Measurements from ENCODE around the gene CLSTN2. TPM values are rescaled to one million over a fixed set of nuclear protein-coding genes. Genes with fewer than 3 reads are reported as not detected.

CLSTN2 gene
- total RNA-seq, 1 experiment from 2014 or later = 0.02 TPM

DNA sequence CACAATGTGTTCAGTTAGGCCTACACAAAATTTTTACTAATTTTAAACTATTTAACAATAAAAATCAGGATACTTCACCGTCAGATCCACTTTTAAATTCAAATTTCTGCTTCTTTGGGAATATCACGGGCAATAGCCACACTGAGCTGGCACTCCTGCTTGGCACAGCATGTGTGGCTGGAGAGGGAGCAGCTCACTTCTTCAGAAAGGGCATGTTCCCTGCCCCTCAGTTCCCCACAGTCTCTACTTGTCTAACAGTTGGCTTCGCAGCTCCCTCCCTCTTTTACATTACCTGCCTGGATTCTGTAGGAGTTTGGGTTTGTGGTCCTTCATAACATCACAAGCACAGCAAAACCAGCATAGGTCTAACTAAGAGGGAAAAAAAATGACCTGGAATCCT lies 666.9 kb downstream of the CLSTN2 start:
- TF ChIP-seq EGR1 (IDR thresholded peaks at IDR 0.05; ENCODE audit: low read depth) = no peak
- POLR2A ChIA-PET = interaction anchor here (0.6 kb wide), 1 partner anchor 232 kb away, joined by 3 read pairs; no protein-coding TSS in a partner anchor

DNA sequence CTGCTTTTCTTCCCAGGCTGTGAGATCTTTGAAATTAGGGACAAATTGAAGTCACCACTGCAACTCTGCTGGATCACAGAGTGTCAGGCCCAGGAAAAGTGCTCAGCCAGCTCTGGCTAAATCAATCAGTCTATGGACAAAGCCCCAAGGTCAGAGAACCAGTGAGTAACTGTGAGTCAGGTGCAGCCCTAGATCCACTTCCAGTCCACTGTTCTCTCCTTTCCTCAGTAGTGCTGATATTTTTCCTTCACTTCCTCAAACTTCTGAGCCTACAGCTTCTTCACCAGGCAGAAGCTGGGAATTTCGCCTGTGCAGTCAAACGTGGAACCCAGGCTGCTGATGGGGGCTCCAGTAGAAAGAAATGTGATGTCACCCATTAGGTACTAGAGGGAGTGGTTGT lies 667.8 kb downstream of the CLSTN2 start:
- intact Hi-C loops (cut with micrococcal nuclease) = no loop called here
- POLR2A ChIA-PET = no interaction called here
- TF ChIP-seq ZFX (IDR thresholded peaks at IDR 0.05) (no peak), JUND (IDR thresholded peaks at IDR 0.05) (no peak), TCF7L2 (IDR thresholded peaks at IDR 0.05; ENCODE audit: borderline replicate concordance, extremely low read depth, insufficient read depth, insufficient read length) (no peak), CEBPB (IDR thresholded peaks at IDR 0.05; ENCODE audit: low read depth) (no peak), REST (IDR thresholded peaks at IDR 0.05; ENCODE audit: low read depth) (no peak), ELF1 (IDR thresholded peaks at IDR 0.05; ENCODE audit: borderline replicate concordance, low read depth) (no peak), POLR2A (IDR thresholded peaks at IDR 0.05; ENCODE audit: borderline replicate concordance, extremely low read depth, insufficient read depth, insufficient read length) (no peak), YY1 (IDR thresholded peaks at IDR 0.05; ENCODE audit: extremely low read depth, insufficient replicate concordance, low read depth, low read length) (no peak), CBX3 (IDR thresholded peaks at IDR 0.05; ENCODE audit: low read depth) (no peak), POLR2AphosphoS5 (IDR thresholded peaks at IDR 0.05; ENCODE audit: low read depth, low read length) (no peak), ZNF274 (IDR thresholded peaks at IDR 0.05; ENCODE audit: low read depth, low read length) (no peak), EGR1 (IDR thresholded peaks at IDR 0.05; ENCODE audit: low read depth) (no peak), EZH2phosphoT487 (IDR thresholded peaks at IDR 0.05; ENCODE audit: borderline replicate concordance) (no peak), SP1 (IDR thresholded peaks at IDR 0.05; ENCODE audit: low read depth) (no peak), FOSL1 (IDR thresholded peaks at IDR 0.05; ENCODE audit: low read depth) (no peak), SRF (IDR thresholded peaks at IDR 0.05; ENCODE audit: low read depth) (no peak)
- TF ChIP-seq, protein P1, sequence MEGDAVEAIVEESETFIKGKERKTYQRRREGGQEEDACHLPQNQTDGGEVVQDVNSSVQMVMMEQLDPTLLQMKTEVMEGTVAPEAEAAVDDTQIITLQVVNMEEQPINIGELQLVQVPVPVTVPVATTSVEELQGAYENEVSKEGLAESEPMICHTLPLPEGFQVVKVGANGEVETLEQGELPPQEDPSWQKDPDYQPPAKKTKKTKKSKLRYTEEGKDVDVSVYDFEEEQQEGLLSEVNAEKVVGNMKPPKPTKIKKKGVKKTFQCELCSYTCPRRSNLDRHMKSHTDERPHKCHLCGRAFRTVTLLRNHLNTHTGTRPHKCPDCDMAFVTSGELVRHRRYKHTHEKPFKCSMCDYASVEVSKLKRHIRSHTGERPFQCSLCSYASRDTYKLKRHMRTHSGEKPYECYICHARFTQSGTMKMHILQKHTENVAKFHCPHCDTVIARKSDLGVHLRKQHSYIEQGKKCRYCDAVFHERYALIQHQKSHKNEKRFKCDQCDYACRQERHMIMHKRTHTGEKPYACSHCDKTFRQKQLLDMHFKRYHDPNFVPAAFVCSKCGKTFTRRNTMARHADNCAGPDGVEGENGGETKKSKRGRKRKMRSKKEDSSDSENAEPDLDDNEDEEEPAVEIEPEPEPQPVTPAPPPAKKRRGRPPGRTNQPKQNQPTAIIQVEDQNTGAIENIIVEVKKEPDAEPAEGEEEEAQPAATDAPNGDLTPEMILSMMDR (IDR thresholded peaks at IDR 0.05 in 2 of 3, conservative IDR thresholded peaks at IDR 0.05 in 1 of 3; ENCODE audit: borderline replicate concordance in 1 of 3, insufficient read depth in 1 of 3, low read depth in 2 of 3, low read length in 2 of 3) = no peak
- TF ChIP-seq, protein P2, sequence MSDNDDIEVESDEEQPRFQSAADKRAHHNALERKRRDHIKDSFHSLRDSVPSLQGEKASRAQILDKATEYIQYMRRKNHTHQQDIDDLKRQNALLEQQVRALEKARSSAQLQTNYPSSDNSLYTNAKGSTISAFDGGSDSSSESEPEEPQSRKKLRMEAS (IDR thresholded peaks at IDR 0.05) = no peak

More for the DNA sequence above, 666.9 kb downstream of the CLSTN2 start:
- ChIA-PET RAD21 (ENCODE audit: low non-redundant PET in 1 of 2, low total read pairs in 2 of 2, uncharacterized antibody in 2 of 2, unreplicated experiment in 2 of 2) (no interaction called here), CTCF (no interaction called here)
- intact Hi-C loops (cut with micrococcal nuclease) = no loop called here
- BruUV-seq (replicated peaks) = no TSS peak
- Histone ChIP-seq H3K9me3 (ENCODE audit: control insufficient read depth in 1 of 2, insufficient read depth in 1 of 2, low read depth in 1 of 2, low read length in 2 of 2) (no peaks in the 10 kb centered on the region), H2AFZ (ENCODE audit: low read depth, low read length, poor library complexity, severe bottlenecking) (no peak overlapping the region), H3K4me2 (ENCODE audit: low read length) (no peak overlapping the region), H4K20me1 (ENCODE audit: insufficient read depth) (no peaks in the 10 kb centered on the region), H3K27me3 (ENCODE audit: insufficient read depth, low read length) (peaks cover 31% of the 10 kb centered on the region), H3K9me2 (ENCODE audit: insufficient read depth) (no peaks in the 10 kb centered on the region), H3K79me2 (ENCODE audit: insufficient read depth, low read length) (no peaks in the 10 kb centered on the region), H3K36me3 (ENCODE audit: control insufficient read depth in 1 of 2, insufficient read depth in 2 of 2, low read length in 2 of 2) (no peaks in the 10 kb centered on the region), H3K9ac (ENCODE audit: low read length) (no peak overlapping the region), H3K4me1 (ENCODE audit: control insufficient read depth in 1 of 2, insufficient read depth in 2 of 2, low read length in 2 of 2) (no peaks in the 10 kb centered on the region), H3K4me3 (replicated peaks in 1 of 2; ENCODE audit: low read depth in 1 of 2, low read length in 2 of 2) (no peak overlapping the region), H3K27ac (ENCODE audit: low read depth, low read length) (no peak overlapping the region)
- ATAC-seq = no peak
- no peak for DNase-seq (ENCODE audit: low read depth, low spot score)

More for the DNA sequence above, 667.8 kb downstream of the CLSTN2 start:
- Histone ChIP-seq H3K36me3 (ENCODE audit: control insufficient read depth in 1 of 2, insufficient read depth in 2 of 2, low read length in 2 of 2) (no peaks in the 10 kb centered on the region), H3K79me2 (ENCODE audit: insufficient read depth, low read length) (no peaks in the 10 kb centered on the region), H3K4me1 (ENCODE audit: control insufficient read depth in 1 of 2, insufficient read depth in 2 of 2, low read length in 2 of 2) (no peaks in the 10 kb centered on the region), H3K9ac (ENCODE audit: low read length) (no peak overlapping the region), H3K9me3 (ENCODE audit: control insufficient read depth in 1 of 2, insufficient read depth in 1 of 2, low read depth in 1 of 2, low read length in 2 of 2) (no peaks in the 10 kb centered on the region), H3K27ac (ENCODE audit: low read depth, low read length) (no peak overlapping the region), H3K4me2 (ENCODE audit: low read length) (no peak overlapping the region), H3K27me3 (ENCODE audit: insufficient read depth, low read length) (peaks cover 22% of the 10 kb centered on the region), H3K9me2 (ENCODE audit: insufficient read depth) (no peaks in the 10 kb centered on the region), H4K20me1 (ENCODE audit: insufficient read depth) (no peaks in the 10 kb centered on the region), H3K4me3 (replicated peaks in 1 of 2; ENCODE audit: low read depth in 1 of 2, low read length in 2 of 2) (no peak overlapping the region), H2AFZ (ENCODE audit: low read depth, low read length, poor library complexity, severe bottlenecking) (no peak overlapping the region)
- ATAC-seq = no peak
- RAD21 ChIA-PET (ENCODE audit: low non-redundant PET in 1 of 2, low total read pairs in 2 of 2, uncharacterized antibody in 2 of 2, unreplicated experiment in 2 of 2) = no interaction called here
- no peak for DNase-seq (ENCODE audit: low read depth, low spot score)
- CTCF ChIA-PET = no interaction called here
- BruUV-seq (replicated peaks) = no TSS peak

Data from HCT116 (cell line).